Stimulated activated CD4-positive, alpha-beta T cell treated with anti-CD3 and anti-CD28 coated beads, Interleukin-15, amount 100 ng/mL, for 48 hours (primary cell): ENCODE results near the gene BEND5.

Experiments
- DNase-seq, 2 donors: peaks; one replicate each; pipeline ENCODE4 v3.0.0-alpha.2; 2020; ENCODE audit warnings: low read depth in 2 of 2

The BEND5 gene

DNA sequence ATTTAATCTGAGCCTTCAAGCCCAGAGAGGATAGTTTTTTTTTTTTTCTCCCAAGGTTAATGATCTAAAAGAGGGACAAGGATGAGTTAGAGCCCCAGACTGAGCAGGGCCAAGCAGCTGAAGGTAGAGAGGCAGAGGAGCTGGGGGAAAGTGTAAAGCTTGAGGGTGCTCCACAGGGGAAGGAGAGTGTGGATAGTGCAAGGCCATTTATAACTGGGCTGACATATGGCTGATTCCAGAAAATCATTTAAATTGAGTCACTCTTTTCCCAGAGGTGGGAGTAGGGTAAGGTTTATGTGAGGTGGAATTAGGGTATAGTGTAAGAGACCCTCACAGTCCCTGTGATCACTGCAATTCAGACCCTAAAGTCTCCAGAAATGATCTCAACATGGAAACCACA is 55.8 kb downstream of the BEND5 start:
- DNase-seq, result no peak

- DNase-seq, result no peak
These were observed 58.0 kb downstream of the BEND5 start for GRCh38 chr1:48718705-48719104.

DNA sequence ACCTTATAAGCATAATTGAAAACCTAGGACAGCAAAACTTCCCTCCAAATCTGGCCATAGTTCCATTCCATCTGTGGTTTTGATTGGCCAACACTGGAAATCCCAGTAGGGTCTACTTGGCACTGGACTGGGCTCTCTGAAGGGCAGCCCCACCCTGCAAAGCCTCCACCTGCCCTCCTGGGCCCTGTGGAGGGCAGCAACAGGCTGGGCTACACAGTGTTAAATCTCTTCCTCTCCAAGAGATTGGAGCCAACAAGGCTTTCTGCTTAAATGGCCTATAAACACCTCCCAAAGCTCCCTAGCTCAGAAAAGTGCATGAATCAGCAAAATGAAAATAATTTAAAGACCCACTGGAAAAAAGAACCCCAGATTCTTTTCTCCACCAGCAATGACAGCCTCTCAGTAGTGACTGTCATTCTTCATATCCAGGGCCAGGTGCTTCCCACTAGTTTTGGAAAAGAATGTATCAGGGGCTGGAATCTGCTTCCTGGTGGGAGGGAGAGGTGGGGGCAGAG is 58.5 kb downstream of the BEND5 start:
- DNase-seq, result no peak

DNA sequence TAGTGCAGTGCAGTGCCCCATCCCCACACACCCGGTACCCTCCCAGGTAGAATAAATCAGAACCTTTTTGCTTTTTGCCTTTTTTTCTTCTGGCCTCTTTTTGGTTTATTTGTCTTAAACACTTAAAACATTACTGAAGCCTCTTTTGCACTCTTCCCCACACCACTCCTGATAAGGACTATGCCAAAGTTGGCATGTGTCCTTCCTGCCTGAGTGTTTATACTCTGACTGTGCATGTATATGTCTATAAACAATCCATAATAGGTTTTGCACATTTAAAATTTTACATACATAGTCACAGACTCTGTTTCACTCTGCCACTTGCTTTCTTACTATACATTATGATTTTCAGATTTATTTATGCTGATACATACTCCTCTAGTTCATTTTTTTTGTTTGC is 59.6 kb downstream of the BEND5 start:
- DNase-seq, result no peak

DNA sequence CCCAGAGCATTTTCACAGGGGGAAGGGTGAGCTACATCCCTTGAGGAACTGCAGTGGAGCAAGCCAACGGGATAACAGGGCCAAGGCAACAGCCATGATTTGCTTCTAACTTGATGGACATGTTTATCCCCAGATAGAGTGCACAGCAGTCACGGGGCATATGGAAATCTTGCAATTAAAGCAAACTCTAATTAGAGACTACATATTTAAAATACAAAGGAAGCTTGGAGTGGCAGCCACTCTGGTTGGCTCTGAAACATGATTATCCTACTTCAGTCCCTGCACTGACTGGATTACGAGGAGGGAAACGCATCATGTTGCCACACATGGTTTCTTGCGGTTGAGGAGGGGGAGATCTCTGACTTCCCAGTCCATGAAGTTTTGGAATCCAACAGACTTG is 60.8 kb downstream of the BEND5 start:
- DNase-seq, result no peak

- DNase-seq, result no peak
These were observed 65.8 kb downstream of the BEND5 start for GRCh38 chr1:48710915-48711314.

GRCh38 chr1:48710318-48710717 is 66.4 kb downstream of the BEND5 start:
- DNase-seq, result no peak

- no peak for DNase-seq
These were observed 72.0 kb downstream of the BEND5 start for GRCh38 chr1:48704736-48705135.

DNA sequence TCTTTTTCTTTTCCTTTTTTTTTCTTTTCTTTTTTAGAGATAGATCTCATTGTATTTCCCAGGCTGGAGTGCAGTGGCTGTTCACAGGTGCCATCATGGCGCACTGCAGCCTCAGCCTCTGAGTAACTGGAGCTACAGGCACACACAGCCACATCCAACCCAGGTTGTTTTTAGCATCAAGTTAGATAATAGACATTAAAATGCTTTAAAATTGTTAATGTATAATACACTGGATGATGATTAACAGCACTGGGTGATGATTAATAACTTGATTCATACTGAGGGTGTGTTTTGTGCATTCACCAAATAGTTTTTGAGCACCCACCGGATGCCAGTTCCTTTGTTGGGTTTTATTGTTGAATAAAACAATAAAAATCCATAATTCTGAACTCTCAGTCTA is 75.2 kb downstream of the BEND5 start:
- no peak for DNase-seq

DNA sequence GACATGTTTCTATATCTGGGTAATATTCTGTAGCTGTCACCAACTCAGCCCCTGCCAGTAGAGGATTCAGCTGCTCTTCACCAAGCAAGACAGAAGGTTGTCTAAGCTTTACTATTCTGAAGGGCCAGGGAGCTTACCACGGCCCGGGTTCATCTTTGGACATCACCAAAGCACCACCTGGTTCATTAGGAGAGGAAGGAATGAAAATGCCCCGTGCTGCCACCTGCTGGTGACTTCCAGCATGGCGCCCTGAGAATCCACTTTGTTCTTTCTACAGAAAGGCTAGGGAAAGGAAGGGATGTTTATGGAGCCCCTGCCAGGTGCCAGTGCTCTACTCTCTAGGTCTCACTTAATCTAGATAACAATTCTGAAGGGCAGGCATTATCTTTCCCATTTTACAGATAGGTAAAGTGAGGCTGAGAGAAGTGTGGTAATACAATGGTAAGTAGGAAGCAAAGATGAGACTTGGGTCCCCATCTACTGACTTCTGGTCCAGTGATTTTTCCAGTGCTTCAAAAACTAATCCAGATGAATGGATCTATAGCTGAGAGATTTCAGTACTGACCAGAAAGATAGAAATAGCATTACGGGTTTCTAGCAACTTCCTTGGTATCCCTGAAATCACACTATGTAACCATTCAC is 79.5 kb downstream of the BEND5 start:
- peak; percentile 7 to 39 for DNase-seq

DNA sequence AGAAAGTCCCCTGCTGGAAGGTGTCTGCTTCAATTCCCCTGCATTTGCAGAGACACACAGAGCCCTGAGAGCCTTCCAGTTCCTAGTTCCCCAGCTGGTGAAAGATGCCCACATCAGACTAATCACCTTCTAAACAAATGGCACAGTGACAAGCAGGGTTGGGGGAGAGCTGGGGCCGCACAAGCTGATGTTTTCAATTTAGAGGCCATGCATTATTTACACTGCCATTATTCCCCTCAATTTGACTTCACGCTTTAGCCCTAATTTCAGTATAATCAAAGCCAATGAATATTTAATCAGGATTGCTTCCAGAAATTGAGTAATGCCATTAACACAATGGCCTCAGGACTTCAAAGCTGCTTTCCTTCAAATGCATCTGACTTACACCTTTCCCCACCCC is 81.5 kb downstream of the BEND5 start:
- no peak for DNase-seq

DNA sequence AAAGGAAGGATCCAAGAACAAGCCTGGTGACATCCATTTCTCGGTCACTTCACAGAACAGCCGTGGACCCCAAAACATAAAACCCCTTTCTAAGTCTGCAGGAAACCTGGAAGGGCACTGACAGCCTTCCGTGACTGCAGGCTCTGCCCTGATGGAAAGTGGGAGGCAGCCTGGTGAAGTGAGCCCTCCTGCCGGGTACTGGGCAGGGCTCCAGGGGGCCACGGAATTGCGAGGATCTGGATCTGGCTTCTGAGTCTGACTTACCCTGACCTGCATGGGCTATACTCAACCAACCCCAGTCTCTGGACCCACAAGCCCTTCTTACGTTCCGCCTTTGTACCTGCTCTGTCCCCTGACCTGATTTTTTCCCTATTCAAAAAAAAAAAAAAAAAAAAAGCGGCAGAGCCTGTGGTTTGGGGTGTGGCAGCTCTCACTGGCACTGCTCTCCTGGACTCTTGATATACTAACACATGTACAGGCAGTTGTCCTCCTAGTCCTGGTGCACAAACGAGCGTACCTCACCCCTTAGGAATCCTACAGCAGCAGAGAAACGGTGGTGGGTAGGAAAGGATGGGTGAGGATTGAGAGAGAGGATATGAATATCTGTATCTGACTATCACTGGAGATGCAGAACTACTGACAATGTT is 82.9 kb downstream of the BEND5 start:
- no peak for DNase-seq

DNA sequence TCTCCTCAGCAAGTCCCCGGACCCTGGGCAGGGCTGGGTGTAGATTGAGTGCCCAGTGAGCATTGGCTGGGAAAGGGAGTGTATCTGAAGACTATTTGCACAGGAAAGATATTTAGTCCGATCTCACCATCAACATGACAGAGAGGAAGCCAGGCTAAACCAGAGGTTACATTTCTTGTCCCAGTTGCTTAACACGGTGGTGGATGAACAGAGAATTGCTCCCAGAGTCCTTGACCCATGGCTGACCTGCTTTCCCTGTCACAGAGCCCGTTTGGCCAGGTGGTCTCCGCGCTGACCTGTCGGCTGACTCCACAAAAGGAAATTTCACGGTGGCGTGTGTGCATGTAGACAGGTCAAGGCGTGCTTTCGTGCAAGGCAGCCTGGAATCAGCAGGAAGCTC is 83.5 kb downstream of the BEND5 start:
- no peak for DNase-seq

GRCh38 chr1:48692235-48692634 is 84.5 kb downstream of the BEND5 start:
- no peak for DNase-seq

DNA sequence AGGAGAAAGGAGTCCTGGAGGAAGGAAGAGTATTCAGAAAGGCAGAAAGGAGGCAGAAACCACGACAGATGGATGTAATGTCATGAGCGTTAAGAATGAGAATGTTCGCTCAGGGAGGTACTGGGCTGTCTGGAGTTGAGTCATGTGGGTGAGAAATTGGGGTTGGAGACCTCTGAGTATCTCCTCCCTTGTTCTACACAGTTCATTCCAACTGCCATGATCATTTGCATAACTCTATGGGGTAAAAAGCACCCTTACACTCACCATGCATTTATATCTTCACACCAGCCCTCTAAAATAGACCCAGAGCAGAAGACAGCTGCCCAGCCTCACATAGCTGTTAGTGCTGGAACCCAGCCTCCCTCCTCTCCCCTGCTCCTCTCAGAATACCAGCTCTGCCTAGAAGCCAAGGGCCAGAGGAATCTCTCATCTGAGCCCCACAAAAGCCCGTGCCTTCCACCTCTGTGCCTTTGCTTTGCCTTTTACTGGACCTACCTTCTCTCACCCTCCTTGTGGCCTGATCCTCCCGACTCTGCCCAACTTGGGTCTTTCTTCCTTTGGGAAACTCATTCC is 85.2 kb downstream of the BEND5 start:
- no peak for DNase-seq

GRCh38 chr1:48688102-48688760 is 88.5 kb downstream of the BEND5 start:
- DNase-seq, result no peak

- no peak for DNase-seq
These were observed 89.2 kb downstream of the BEND5 start for GRCh38 chr1:48687282-48688045.

GRCh38 chr1:48686159-48686558 is 90.5 kb downstream of the BEND5 start:
- DNase-seq, result no peak

DNA sequence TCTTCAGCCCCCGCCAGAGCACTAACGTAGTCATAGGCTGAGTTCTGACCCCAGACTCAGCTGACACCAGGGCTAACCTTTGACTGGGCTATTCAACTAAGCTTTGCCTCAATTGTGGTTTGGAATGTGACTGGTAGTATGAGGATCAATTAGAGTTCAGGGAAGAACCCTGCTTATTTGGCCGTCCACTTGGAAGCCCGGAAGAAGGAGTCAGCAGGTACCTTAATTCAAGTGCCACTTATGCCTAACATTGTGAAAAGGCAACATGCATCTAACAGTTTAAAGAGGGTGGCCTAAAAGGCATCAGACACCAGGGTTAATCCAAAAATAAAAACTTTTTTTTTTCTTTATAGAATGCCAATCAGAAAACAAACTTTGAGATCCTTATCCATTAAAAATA is 92.3 kb downstream of the BEND5 start:
- no peak for DNase-seq

- DNase-seq, result no peak
These were observed 92.9 kb downstream of the BEND5 start for GRCh38 chr1:48683839-48684238.

DNA sequence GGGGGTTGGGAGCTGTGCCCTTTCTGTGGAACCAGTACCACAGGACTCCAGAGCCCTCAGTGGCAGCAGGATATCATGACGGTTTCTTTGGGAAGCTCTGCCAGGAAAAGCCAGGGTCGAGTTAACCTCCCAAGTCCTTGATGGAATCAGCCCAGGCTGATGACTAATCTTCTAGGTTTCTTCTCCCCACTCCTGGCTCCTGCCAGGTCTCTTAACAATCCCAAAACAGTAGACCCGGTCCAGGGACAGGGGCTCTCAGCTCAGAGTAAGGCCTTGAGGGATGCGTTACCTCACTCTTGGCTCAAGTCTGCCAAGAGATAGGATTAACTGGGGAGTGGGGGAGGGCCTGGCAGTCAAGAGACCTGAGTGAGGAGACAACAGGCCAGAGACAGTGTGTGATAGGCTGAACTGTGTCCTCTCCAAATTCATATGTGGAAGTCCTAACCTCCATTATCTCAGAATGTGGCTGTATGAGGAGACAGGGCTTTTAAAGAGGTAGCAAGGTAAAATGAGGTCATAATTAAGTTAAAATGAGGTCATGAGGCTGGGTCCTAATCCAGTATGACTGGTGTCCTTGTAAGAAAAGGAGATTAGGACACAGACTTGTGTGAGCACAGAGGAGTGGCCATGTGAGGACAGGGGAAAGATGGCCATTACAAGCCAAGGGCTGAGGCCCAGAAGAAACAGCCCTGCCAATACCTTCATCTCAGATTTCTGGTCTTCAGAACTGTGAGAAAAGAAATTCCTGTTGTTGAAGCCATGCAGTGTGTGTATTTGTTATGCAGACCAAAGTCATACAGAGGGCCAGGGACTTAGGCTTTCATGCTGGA is 95.0 kb downstream of the BEND5 start:
- no peak for DNase-seq
